ENCODE data around the gene ZBTB9.

ZBTB9 gene

GRCh38 chr6:33431880-33432541 lies 22.4 kb upstream of the ZBTB9 start:
- no peak for TF ChIP-seq CTCF (IDR thresholded peaks at IDR 0.05; ENCODE audit: extremely low read depth, missing control alignments)
- DNase-seq (ENCODE audit: low spot score), result no peak

- no peak for TF ChIP-seq CTCF (IDR thresholded peaks at IDR 0.05; ENCODE audit: extremely low read depth, missing control alignments)
- no peak for DNase-seq (ENCODE audit: low spot score)
Observed at GRCh38 chr6:33432546-33432945, 21.8 kb upstream of the ZBTB9 start.

- TF ChIP-seq CTCF (IDR thresholded peaks at IDR 0.05; ENCODE audit: extremely low read depth, missing control alignments), result no peak
- DNase-seq (ENCODE audit: low spot score), result no peak
Observed at GRCh38 chr6:33433001-33433543, 21.3 kb upstream of the ZBTB9 start.

GRCh38 chr6:33433544-33434191 lies 20.7 kb upstream of the ZBTB9 start:
- no peak for TF ChIP-seq CTCF (IDR thresholded peaks at IDR 0.05; ENCODE audit: extremely low read depth, missing control alignments)
- no peak for DNase-seq (ENCODE audit: low spot score)

GRCh38 chr6:33434961-33435360 lies 19.4 kb upstream of the ZBTB9 start:
- no peak for TF ChIP-seq CTCF (IDR thresholded peaks at IDR 0.05; ENCODE audit: extremely low read depth, missing control alignments)
- DNase-seq (ENCODE audit: low spot score), result no peak

GRCh38 chr6:33437666-33438065 lies 16.7 kb upstream of the ZBTB9 start:
- TF ChIP-seq CTCF (IDR thresholded peaks at IDR 0.05; ENCODE audit: extremely low read depth, missing control alignments), result no peak
- DNase-seq (ENCODE audit: low spot score), result no peak

GRCh38 chr6:33438978-33439594 lies 15.3 kb upstream of the ZBTB9 start:
- DNase-seq (ENCODE audit: low spot score), result no peak
- no peak for TF ChIP-seq CTCF (IDR thresholded peaks at IDR 0.05; ENCODE audit: extremely low read depth, missing control alignments)

Data from GM20000 (cell line).